DMS153 treated with DMSO at 0.1 percent for 48 hours (cell line): ENCODE data around the gene CYP46A1.
"Not testable (repeated sequence)": the region's sequence is repeated elsewhere in the genome, so short reads cannot be mapped to it uniquely, and the experiment has no call there.

Experiments used
- DNase-seq: peaks from one replicate; lab custom pipeline; 2025; ENCODE audit not compliant: unreplicated experiment; lab: John Stamatoyannopoulos, UW

The CYP46A1 gene

DNA sequence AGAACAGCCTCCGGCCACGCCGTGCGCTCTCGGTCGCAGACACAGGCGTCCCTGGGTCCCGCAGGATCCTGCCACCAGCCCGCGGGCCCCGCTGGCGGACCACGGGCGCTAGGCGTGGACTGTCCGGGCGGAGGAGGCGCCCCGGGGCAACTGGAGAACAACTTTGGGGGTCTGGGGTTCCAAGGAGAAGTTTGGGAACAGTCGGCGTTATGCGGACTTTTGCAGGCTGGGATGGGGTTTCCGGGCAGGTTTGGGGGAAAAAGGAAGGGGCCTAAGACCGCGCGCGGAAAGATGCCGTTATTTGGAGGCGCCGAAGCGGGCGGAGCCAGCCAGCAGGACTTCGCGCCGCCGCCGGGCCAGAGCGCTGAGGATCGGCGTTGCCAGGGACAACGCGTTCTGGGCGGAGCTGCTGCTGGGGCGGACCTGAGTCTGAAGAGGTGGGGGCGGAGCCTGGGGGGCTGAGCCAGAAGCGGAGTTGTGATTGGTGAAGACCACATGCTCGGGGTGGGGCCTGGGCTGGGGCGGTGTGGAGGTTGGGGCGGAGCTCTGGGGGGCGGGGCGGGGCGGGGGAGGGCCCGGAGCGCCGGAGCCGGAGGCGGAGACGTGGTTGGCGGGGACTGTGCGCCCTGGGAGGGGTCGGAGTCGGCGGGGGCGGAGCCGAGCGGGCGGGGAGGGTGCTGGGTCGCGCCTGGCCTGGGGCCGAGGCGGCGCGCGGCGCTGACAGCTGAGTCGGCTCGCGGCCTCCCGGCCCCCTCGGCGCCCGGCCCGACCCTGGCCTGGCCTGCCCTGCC, at the start of gene CYP46A1:
TSS of gene CYP46A1 (plus strand) at position 680 of the 791 bp plus-strand sequence. CDS start 120 bp downstream, outside the sequence.
- peak; percentile 80 for DNase-seq

DNA sequence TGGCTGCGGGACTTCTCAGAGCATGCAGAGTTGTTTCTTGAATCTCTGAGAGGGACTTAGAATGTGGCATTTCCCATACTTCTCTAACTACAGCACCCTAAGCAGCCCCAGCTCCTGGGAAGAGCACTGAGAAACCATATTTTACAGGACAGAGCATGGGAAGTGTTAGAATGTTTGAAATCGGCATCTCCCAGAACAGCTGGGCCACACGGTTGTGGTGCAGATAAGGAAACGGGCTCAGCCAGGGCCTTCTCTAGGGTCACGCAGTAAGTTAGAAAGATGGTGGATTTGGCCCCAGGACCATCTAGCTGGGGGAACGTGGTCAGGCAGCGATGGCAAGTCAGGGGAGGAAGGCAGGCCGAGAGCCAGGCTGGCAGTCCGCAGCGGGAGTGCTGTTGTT, 49.7 kb upstream of the CYP46A1 start:
- no peak for DNase-seq

DNA sequence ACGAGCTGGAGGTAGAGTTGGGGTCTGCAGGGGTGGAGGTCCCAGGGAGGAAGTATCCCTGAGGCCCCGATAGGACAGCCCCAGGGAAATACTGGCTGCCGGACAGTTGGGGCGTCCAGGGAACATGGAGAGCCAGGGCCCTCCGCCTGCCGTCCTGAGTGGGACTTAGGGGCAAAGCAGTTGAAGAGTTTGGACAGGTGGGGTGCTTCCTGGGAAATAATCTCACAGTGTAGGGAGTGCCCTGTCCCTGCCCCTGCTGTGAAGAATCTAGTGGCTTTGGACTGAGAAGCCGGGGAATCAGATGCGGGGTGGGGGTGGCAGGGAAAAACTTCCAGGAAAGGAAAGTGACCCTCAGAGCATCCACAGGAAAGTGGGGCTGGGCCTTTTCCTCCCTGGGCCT, 49.0 kb upstream of the CYP46A1 start:
- no peak for DNase-seq

DNA sequence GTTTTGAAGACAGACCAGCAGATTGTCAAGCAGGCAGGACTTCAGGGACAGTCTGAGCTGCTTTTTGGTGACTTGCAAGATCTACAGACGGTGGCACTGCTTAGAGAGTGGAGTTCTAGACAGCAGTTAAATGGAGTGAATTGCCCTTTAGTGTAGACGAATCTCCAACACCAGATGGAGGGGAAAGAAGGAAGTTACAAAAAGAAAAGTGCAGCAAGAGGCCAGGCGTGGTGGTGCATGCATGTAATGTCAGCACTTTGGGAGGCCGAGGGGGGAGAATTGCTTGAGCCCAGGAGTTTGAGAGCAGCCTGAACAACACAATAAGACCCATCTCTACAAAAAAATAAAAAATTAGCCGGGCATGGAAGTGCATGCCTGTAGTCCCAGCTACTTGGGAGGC, 47.6 kb upstream of the CYP46A1 start:
- DNase-seq: no peak

DNA sequence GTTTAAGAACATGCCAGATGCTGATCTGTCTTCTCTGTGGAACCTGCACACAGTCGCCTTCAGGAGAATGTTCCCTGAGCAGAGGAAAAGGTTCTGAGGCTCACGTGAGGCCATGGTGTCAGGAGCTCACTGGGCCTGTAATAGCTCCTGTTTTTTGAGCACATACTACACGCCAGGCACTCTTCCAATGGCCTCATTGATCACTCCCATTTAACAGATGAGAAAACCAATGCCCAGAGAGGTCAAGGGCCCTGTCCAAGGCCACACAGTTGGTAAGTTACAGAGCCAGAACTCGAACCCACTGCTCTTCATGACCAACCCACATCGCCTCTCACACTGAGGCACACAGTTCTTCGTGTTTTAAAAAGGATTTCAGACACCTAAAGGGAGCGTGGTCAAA, 46.5 kb upstream of the CYP46A1 start:
- DNase-seq: no peak

DNA sequence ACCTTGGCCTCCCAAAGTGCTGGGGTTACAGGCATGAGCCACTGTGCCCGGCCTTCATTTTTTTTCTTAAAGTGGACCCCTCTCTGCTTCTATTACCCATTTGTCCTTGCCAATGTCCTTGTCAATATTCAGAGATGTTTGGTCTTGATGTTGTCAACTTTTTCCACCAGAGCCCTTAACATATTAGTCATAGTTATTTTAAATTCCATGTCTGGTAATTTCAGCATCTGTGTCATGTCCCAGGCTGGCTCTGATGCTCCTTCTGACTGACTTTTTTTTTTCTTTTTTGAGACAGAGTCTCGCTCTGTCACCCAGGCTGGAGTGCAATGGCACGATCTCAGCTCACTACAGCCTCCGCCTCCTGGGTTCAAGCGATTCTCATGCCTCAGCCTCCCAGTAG, 41.3 kb upstream of the CYP46A1 start:
- not testable (repeated sequence) for DNase-seq

DNA sequence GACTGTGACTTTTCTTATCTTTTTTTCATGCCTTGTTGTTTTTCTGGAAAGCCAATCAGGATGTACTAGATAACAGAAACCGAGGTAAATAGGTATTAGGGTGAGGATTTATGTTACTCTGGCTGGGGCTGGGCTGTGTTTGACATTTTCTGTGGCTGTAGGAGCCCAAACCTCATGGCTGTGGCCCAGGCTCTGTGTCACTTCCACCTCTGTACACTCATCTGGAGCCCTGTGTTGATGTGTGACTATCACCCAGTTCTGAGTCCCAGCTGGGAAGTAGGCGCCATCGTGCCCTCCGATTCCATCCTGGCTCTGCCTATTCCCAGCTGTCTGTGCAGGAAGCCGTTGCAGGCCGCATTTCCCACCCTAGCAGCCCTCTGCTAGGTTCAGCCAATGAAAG, 40.8 kb upstream of the CYP46A1 start:
- DNase-seq: no peak

DNA sequence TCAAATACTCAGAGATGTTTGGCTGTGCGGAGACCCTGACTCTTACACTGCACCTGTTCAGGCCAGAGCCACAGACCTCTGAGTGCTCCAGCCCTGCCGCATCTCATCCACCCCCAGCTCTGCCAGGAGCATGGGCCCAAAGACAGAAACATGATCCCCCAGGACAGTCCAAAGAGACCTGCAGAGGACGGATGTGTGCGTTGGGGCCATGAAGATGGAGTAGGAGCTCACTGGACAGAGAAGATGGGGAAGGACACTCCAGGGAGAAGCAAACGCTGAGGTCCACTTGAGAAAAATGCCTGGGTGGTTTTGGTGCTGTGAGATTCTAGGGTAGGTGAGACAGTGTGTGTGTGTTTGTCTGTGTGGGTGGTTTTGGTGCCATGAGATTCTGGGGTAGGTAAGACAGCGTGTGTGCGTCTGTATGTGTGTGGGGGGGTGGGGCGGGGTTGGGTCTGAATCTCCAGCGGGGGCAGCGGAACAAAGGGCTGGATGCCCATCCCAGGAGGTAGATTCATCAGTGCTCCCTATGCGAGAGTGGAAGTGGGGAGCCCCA, 40.0 kb upstream of the CYP46A1 start:
- no peak for DNase-seq

DNA sequence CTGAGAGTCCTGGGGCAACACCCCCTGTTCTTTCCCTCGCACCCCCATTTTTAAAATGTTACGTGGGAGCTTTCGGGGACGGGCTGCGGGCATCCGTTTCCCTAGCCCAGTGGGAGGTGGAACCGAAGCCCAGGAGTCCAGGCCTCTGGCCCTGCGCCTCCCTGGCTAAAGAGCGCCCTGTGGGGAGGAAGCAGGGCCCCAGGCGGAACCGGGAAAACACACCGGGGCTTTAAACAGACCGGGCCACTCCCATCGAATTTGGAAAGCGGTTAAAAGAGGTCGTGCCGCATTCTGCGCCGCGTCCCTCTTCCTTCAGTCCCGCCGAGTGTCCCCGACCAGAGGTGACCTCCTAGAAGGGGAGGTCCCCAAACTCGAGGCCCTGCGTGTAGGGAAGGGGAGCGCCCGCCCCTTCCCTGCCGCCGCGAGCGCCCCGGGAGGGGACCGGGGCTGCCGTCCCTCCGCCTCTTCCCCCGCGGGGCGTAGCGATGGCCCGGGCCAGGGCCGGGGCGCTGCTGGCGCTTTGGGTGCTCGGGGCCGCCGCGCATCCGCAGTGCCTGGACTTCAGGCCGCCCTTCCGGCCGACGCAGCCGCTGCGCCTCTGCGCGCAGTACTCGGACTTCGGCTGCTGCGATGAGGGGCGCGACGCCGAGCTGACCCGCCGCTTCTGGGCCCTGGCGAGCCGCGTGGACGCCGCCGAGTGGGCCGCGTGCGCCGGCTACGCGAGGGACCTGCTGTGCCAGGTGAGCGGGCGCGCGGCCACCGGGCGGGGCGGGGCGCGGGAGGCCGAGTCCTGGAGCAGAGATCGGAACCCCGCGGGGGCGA, 39.2 kb upstream of the CYP46A1 start, which contains the start of gene HHIPL1:
TSS of gene HHIPL1 (plus strand) at position 407 of the 822 bp plus-strand sequence. CDS start at position 486, 79 bp downstream.
- DNase-seq: no peak

DNA sequence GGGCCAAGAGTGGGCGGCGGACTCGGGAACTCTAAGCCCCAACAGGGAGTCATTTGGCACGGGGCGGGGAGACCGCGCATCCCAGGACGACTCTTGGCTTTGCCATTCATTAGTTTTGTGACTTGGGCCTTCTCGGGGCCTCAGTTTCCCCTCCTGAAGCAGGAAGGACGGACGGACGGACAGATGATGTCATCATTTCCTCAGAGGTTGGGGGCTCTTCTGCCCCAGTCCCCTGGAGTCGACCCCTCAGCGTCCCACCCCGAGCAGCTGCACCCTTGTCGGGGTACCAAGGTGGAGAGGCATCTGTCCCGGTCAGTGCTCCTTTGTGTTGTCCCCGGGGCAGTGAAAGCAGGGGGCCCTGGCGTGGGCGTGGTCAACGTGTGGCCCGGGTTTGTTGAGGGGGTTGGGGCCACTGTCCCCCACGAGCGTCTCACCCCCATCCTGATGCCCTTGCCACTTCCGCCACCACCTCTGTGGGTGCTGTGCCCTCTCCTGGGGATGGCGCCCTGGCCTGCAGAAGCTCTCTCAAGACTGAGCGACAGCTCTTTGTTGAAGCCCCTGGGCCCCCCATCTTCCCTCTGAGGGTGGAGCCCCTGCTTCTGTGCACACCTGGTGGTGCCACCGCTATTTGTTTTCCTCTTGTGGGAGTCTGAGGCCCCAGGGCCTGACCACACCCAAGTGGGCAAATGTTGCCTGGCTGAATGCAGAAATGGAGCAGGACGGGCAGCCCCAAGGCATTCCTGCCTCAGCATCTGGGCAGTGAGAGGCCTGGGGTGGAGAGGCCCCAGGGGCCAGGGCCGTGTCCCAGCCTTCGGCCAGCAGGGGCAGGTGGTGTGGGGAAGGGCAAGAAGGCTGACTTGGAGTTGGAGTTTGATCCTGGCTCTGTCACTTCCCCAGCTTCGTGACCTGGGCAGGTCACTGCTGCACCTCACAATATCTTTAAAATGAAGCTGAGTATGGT, 38.3 kb upstream of the CYP46A1 start:
- DNase-seq: no peak

DNA sequence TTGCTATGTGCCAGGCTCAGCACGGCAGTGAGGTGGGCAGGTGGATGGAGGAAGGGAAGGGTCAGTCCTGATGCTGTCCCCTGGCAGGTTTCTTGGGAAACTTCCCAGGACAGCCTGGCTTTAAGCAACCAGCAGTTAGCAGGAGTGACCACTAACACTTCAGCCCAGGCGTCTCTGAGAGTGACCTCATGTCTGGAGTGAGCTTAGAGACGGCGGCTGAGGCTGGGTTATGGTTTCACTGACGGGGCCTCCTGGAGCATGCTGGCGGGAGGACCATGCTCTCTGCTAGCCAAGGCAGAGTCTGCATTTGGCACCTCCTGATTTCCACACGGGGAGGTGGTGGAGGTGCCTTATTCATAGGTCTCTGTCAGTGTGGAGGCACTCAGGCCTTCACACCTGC, 36.7 kb upstream of the CYP46A1 start:
- DNase-seq: no peak

DNA sequence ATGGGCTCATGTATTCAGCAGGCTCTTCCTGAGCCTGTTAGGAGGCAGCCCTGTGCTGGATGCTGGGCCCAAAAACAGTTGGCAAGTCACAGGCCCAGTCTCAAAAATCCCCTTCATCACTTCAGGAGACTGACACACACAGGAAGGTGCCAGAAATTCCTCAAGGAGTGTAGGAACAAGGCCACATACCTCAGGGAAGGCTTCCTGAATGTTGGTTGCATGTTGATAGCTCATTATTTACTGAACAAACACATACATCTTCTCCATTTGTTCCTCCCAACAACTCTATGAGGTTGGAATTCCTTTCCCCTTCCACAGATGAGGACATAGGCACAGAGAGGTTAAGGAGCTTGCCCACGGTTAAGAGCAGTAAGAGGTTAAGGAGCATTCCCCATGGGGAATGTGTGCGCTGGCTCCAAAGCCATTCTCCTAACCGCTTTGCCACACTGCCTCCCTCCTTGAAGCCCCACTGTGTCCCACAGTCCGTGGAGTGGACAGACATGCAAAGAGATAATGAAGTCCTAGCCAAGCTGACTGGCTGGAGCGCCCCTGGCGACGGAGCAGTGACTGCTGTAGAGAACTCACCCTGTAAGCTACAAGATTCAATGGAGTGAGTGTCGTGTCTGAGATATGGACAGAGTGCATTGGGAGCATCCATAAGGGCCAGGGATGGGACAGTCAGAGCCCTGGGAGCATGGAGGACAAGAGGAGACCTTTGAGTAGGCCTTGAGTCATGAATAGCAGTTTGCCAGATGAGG, 35.9 kb upstream of the CYP46A1 start:
- no peak for DNase-seq

DNA sequence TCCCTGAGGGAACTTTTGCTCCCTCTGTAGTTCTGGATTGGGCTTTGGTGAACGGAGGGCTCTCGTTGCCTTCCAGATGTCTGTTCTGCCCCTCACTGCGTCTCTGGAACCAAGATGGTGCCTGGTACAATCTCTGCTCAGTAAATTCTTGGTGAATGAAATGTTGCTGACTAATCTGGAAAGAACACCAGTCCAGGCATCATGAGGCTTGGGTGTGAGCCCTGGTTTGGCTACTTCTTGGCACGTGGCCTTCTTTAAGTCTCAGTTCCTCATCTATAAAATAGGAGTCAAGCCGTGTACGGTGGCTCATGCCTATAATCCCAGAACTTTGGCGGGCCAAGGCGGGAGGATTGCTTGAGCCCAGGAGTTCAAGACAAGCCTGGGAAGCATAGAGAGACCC, 34.9 kb upstream of the CYP46A1 start:
- DNase-seq: no peak

DNA sequence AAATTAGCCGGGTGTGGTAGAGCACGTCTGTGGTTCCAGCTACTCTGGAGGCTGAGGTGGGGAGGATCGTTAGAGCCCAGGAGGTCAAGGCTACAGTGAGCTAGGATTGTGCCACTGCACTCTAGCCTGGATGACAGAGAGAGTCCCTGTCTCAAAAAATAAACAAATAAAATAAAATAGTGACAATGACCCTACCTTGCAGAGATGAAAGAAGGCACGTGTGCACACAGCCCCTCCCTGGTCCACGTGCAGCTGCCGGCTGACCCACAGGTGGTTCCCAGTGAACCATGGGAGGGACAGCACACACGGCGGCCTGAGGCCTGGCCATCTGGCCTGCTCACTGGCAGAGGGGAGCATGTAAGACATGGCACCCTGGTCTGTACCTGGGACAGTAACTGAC, 34.5 kb upstream of the CYP46A1 start:
- no peak for DNase-seq

DNA sequence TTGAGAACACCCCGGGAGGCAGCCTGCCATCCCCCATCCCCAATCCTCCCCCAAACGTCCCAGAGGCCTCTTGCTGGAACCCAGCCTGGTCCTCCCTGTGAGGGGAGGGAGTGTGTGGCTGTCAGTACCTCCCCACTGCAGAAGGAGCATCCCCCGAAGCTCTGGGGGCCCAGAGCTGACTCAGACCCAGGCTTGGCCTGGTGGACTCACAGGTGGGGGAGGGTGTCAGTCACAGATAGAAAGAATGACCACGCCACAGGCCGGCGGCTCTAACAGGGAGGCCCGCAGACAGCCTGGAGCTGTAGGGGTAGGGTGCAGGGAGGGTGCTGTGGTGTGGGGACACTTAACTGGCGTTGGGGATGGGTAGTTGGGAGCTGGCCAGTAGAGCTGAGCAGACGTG, 33.9 kb upstream of the CYP46A1 start:
- DNase-seq: no peak

DNA sequence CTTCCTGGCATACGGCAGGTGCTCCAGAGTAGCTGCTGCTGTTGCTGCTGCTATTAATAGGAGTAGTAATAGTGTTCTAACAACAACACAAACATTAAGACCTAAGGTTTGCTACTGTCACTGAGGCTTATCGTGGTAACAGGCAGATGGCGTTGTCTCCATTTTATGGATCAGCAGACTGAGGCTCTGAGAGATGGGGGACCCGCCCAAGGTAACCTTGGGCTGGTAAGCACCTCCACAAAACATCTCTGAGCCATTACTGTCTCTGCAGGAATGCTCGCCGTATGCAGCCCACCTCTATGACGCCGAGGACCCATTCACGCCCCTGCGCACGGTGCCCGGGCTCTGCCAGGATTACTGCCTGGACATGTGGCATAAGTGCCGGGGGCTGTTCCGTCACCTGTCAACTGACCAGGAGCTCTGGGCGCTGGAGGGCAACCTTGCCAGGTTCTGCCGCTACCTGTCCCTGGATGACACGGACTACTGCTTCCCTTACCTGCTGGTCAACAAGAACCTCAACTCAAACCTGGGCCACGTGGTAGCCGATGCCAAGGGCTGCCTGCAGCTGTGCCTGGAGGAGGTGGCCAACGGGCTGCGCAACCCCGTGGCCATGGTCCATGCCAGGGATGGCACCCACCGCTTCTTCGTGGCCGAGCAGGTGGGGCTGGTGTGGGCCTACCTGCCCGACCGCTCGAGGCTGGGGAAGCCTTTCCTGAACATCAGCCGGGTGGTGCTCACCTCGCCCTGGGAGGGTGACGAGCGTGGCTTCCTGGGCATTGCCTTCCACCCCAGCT, 31.9 kb upstream of the CYP46A1 start:
- no peak for DNase-seq

DNA sequence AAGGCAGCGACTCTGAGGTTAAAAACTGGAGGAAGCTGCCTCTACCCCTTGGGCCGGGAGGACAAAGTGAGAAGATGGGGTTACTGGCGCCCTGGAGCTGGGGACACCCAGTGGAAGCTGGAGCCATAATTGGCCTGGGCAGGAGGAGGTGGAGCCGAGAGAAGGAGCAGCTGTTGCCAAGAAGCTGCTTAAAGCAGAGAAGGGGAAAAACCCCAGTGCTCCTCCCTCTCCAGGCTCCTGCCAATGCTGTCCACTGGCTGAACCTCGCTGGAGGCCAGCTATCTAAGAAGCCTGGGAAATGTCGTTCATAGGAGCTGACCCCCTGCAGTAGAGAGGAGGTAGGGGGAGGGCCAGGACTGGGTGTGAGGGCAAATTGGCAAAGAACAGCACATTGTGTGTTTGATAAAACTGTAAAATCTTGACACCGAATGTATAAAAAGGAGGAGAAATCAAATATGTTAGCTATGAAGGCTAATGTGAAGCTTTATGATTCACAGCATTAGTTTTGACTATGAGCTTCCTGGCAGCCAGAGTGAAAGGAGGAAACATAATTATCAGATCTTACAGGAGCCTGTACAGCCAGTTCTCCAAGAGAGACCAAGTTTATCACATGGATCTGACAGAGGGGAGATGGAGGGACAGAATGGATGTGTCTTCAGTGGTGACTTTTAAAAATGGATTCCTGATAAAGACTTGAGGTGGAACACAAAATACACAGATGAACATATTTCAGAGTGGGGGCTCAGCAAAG, 29.7 kb upstream of the CYP46A1 start:
- no peak for DNase-seq

DNA sequence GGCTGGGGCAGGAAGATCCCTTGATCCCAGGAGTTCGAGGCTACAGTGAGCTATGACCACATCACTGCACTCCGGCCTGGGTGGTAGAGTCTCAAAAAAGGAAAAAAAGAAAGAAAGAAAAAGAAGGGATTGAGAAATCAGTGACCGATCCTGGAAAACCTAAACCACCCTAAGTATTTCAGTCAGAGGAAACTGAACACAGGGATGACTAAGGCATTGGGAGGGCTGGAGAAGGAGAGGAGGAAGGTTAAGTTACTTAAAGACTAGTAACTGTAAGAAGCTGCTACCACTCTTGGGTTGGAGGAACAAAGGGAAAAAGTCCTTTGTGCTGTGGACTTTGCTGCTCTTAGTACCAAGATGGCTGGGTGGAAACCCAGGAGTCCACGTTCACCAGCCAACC, 28.6 kb upstream of the CYP46A1 start:
- DNase-seq: no peak

DNA sequence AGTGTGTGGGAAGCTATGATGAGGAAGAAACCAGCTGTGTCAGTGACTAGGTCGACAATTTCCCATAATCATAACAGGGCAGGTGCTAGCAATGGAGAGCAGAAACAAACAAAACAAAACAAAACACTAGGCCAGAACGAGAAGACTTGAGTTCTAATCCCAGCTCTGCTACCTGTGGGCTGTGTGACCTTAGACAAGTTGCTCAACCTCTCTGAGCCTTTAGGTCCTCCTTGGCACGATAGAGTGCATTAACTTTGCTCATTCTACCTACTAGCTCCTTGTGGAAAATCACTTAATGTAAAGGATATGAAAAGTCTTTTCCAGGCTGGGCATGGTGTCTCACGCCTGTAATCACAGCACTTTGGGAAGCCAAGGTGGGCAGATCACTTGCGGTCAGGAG, 27.9 kb upstream of the CYP46A1 start:
- DNase-seq: no peak
